H54 (cell line): ENCODE measurements around the gene SEC24A.
A peak's percentile ranks its signal among the peaks of the same experiment; 100 is the strongest.
"Not testable (repeated sequence)": the region's sequence is repeated elsewhere in the genome, so short reads cannot be mapped to it uniquely, and the experiment has no call there.

Experiments
- DNase-seq: peaks from one replicate; pipeline ENCODE4 v3.0.0; 2011; ENCODE audit warnings: low spot score, mixed read lengths; ENCODE audit not compliant: insufficient read length
- FAIRE-seq: peaks from 3 replicates; lab custom pipeline; 2011; peaks lifted over from hg19 to GRCh38; lab: Jason Lieb, UNC
- POLR2A ChIP-seq: IDR thresholded peaks from 2 replicates; pipeline ENCODE4 v1.6.1; 2011; ENCODE audit warnings: low read depth, mild to moderate bottlenecking, low read length

SEC24A gene

GRCh38 chr5:134758504-134759341 lies 110.1 kb downstream of the SEC24A start, which contains the start of gene DDX46:
Gene DDX46, plus strand, starts transcription at chr5:134758779. Its CDS starts 160 bp downstream, at chr5:134758939.
- FAIRE-seq = peak; percentile 41
- TF ChIP-seq POLR2A = peak; percentile 75
- DNase-seq = peak; percentile 89

DNA sequence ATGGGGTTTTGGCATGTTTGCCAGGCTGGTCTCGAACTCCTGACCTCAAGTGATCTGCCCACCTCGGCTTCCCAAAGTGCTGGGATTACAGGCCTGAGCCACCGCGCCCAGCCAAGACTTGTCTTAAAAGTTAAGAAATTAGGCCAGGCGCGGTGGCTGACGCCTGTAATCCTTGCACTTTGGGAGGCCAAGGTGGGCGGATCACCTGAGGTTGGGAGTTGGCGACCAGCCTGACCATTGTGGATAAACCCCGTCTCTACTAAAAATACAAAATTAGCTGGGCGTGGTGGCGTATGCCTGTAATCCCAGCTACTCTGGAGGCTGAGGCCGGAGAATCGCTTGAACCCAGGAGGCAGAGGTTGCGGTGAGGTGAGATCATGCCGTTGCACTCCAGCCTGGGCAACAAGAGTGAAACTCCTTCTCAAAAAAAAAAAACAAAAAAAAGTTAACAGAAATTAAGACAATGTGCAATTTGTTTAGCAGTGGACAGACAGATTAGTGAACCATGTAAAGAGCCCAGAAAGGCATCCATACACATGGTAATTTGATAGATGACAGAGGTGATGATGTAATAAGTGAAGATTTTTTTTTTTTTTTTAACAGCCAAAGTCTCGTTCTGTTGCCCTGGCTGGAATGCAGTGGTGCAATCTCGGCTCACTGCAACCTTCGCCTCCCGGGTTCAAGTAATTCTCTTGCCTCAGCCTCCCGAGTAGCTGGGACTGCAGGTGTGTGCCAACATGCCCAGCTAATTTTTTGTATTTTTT lies 119.1 kb downstream of the SEC24A start:
- not testable (repeated sequence) for FAIRE-seq, DNase-seq

DNA sequence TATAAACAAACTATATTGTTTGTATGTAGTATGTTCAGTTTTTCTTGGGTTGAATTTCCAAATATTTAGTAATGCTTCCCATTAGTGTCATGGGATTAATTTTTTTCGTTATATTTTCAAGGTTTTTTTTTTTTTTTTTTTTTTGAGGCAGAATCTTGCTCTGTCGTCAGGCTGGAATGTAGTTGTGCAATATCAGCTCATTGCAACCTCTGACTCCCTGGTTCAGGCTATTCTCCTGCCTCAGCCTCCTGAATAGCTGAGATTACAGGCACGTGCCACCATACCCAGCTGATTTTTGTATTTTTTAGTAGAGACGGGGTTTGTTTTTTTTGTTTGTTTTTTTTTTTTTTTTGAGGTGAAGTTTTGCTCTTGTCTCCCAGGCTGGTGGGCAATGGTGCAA lies 120.6 kb downstream of the SEC24A start:
- no peak for TF ChIP-seq POLR2A
- DNase-seq = no peak
- no peak for FAIRE-seq

DNA sequence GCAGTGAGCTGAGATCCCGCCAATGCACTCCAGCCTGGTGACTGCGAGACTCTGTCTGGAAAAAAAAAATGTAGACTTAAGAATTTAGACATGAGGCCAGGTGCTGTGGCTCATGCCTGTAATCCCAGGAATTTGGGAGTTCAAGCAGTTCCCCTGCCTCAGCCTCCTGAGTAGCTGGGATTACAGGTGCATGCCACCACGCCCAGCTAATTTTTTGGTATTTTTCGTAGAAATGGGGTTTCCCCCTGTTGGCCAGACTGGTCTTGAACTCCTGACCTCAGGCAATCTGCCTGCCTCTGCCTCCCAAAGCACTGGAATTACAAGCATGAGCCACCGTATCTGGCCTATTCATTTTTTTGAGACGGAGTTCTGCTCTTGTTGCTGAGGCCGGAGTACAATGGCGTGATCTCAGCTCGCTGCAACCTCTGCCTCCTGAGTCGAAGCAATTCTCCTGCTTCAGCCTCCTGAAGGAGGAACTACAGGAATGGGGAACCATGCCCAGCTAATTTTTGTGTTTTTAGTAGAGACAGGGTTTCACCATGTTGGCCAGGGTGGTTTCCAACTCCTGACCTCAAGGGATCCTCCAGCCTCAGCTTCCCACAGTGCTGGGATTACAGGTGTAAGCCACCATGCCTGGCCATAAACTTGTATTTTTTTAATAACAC lies 124.0 kb downstream of the SEC24A start:
- no peak for FAIRE-seq
- no peak for DNase-seq
- no peak for TF ChIP-seq POLR2A

GRCh38 chr5:134777366-134777765 lies 128.8 kb downstream of the SEC24A start:
- FAIRE-seq = no peak
- no peak for TF ChIP-seq POLR2A
- no peak for DNase-seq
